CD14-positive monocyte (primary cell): Measurements from ENCODE around the gene SCAPER. TPM values are rescaled to one million over a fixed set of nuclear protein-coding genes. Genes with fewer than 3 reads are reported as not detected.

Source experiments
- DNase-seq, 3 donors: peaks; one replicate each; pipeline ENCODE4 v3.0.0-alpha.2; 2011 to 2022
- H2AFZ ChIP-seq: 2 replicates; pipeline ENCODE4 v1.6.0; 2012; ENCODE audit warnings: mild to moderate bottlenecking, low read depth, low read length, inconsistent platforms; ENCODE audit not compliant: insufficient read depth, poor library complexity, severe bottlenecking
- H3K27ac ChIP-seq, 2 donors: 1 replicate in 1 of 2; 2 replicates in 1 of 2; pipeline ENCODE4 v1.5.1; 2012 to 2013; ENCODE audit warnings: low read length in 2 of 2, control low read depth in 1 of 2, inconsistent platforms in 1 of 2, low read depth in 1 of 2, mild to moderate bottlenecking in 1 of 2
- H3K27me3 ChIP-seq, 2 donors: one replicate each; pipeline versions ENCODE4 v1.6.0 to v1.6.1; 2011 to 2013; ENCODE audit warnings: low read length in 2 of 2; ENCODE audit not compliant: control insufficient read depth in 2 of 2, insufficient read depth in 2 of 2
- H3K36me3 ChIP-seq, 2 donors: replicated peaks in 1 of 2; 1 replicate in 1 of 2; 2 replicates in 1 of 2; pipeline versions ENCODE4 v1.5.1 to v1.6.1; 2012 to 2013; ENCODE audit warnings: low read length in 2 of 2, control low read depth in 1 of 2, inconsistent platforms in 1 of 2, mild to moderate bottlenecking in 1 of 2; ENCODE audit not compliant: insufficient read depth in 2 of 2, control insufficient read depth in 1 of 2
- H3K4me1 ChIP-seq, 2 donors: 1 replicate in 1 of 2; 2 replicates in 1 of 2; pipeline versions ENCODE4 v1.5.1 to v1.6.1; 2012 to 2013; ENCODE audit warnings: low read length in 2 of 2, control low read depth in 1 of 2, inconsistent platforms in 1 of 2, mild to moderate bottlenecking in 1 of 2, moderate library complexity in 1 of 2; ENCODE audit not compliant: insufficient read depth in 2 of 2, control insufficient read depth in 1 of 2
- H3K4me2 ChIP-seq: replicated peaks from 2 replicates; pipeline ENCODE3; 2012; ENCODE audit warnings: low read length, moderate library complexity, mild to moderate bottlenecking; ENCODE audit not compliant: poor library complexity, severe bottlenecking; ENCODE audit errors: extremely low read depth
- H3K4me3 ChIP-seq, 3 experiments: fragments of 200-600 bp in 1 of 3; sonication (generic) in 1 of 3; replicated peaks in 1 of 3; 1 replicate in 2 of 3; 2 replicates in 1 of 3; pipeline ENCODE4 v1.5.1; 2011 to 2013; ENCODE audit warnings: low read length in 3 of 3, mild to moderate bottlenecking in 3 of 3, control low read depth in 2 of 3, low read depth in 2 of 3, inconsistent platforms in 1 of 3, moderate library complexity in 1 of 3
- H3K79me2 ChIP-seq: 2 replicates; pipeline ENCODE4 v1.6.0; 2012; ENCODE audit warnings: mild to moderate bottlenecking, control low read depth, inconsistent platforms, low read length, moderate library complexity; ENCODE audit not compliant: insufficient read depth
- H3K9ac ChIP-seq: 2 replicates; pipeline ENCODE4 v1.6.0; 2017; ENCODE audit warnings: low read length, mild to moderate bottlenecking; ENCODE audit not compliant: insufficient read depth, poor library complexity, severe bottlenecking
- H3K9me3 ChIP-seq, 2 donors: replicated peaks in 1 of 2; 1 replicate in 1 of 2; 2 replicates in 1 of 2; pipeline versions ENCODE4 v1.5.1 to v1.6.1; 2012 to 2013; ENCODE audit warnings: low read length in 2 of 2, control low read depth in 1 of 2; ENCODE audit not compliant: control insufficient read depth in 1 of 2, insufficient read depth in 1 of 2
- H4K20me1 ChIP-seq: 2 replicates; pipeline ENCODE4 v1.6.0; 2012; ENCODE audit warnings: mild to moderate bottlenecking, low read length, control low read depth, moderate library complexity; ENCODE audit not compliant: insufficient read depth
- H3K27ac Mint-ChIP-seq, 7 donors: one replicate each; pipeline ENCODE4 v1.8.0; 2020; ENCODE audit warnings: mild to moderate bottlenecking in 7 of 7, mixed read lengths in 7 of 7, moderate library complexity in 6 of 7, inconsistent platforms in 2 of 7
- H3K27me3 Mint-ChIP-seq, 3 donors: one replicate each; pipeline ENCODE4 v1.8.0; 2021 to 2022; ENCODE audit warnings: low read depth in 3 of 3, mild to moderate bottlenecking in 3 of 3, mixed read lengths in 3 of 3, moderate library complexity in 3 of 3, inconsistent platforms in 1 of 3
- H3K36me3 Mint-ChIP-seq, 2 donors: one replicate each; pipeline ENCODE4 v1.8.0; 2020; ENCODE audit warnings: mixed read lengths in 2 of 2, inconsistent platforms in 1 of 2, mild to moderate bottlenecking in 1 of 2
- H3K4me1 Mint-ChIP-seq: one replicate; pipeline ENCODE4 v1.8.0; 2020; ENCODE audit warnings: mild to moderate bottlenecking, mixed read lengths
- H3K4me3 Mint-ChIP-seq, 2 donors: one replicate each; pipeline ENCODE4 v1.8.0; 2020; ENCODE audit warnings: mild to moderate bottlenecking in 2 of 2, mixed read lengths in 2 of 2, moderate library complexity in 1 of 2
- H3K9me3 Mint-ChIP-seq, 7 donors: one replicate each; pipeline ENCODE4 v1.8.0; 2020 to 2022; ENCODE audit warnings: mixed read lengths in 7 of 7, mild to moderate bottlenecking in 6 of 7, moderate library complexity in 6 of 7, inconsistent platforms in 2 of 7
- CTCF ChIP-seq: fragments of 200-600 bp; IDR thresholded peaks from one replicate; pipeline ENCODE4 v1.8.0; 2022; ENCODE audit warnings: antibody characterized with exemption, mild to moderate bottlenecking
- WGBS: methylation state at CpG from one replicate; pipeline ENCODE4 v1.1.5; 2013; ENCODE audit warnings: missing lambda C conversion rate; ENCODE audit not compliant: insufficient coverage; 5-methylcytosine and 5-hydroxymethylcytosine counted together
- intact Hi-C, 2 donors: fragments of 100-400 bp; cut with micrococcal nuclease; formaldehyde crosslinking; loops; one replicate each; pipeline versions ENCODE4 v1.15.0 to v1.15.1; 2023
- polyA plus RNA-seq, 3 donors: library from polyadenylated mRNA; depleted of rRNA in 1 of 3; unstranded in 2 of 3; stranded (reverse) in 1 of 3; fragments of 300-500 nt in 2 of 3; fragments of >200 nt in 1 of 3; fragmentation: Illumina TruSeq in 2 of 3; gene quantifications; 1 replicate in 2 of 3; 2 replicates in 1 of 3; pipeline ENCODE4 v1.2.3, GENCODE V29; 2012 to 2021

SCAPER gene
- polyA plus RNA-seq, 3 donors = 2.5 to 5.4 (median 4.2) TPM

- no peaks in the 10 kb centered on the region for H3K9me3 ChIP-seq
- H3K36me3 Mint-ChIP-seq = peaks cover 35 to 39% of the 10 kb centered on the region in 2 donors
- H3K27me3 Mint-ChIP-seq = peaks cover 0 to 1% (median 0%) of the 10 kb centered on the region in 3 donors
- H3K27ac ChIP-seq = no peak overlapping the region
- H3K4me3 ChIP-seq = no peak overlapping the region
- WGBS = no CpG with 5 or more reads among the region's 2 CpGs
- H3K36me3 ChIP-seq = peaks cover 15 to 47% of the 10 kb centered on the region in 2 donors
- no peaks in the 10 kb centered on the region for H4K20me1 ChIP-seq
- intact Hi-C loops = no loop called here
- no peak overlapping the region for H3K27ac Mint-ChIP-seq
- H3K4me2 ChIP-seq = no peak overlapping the region
- no peaks in the 10 kb centered on the region for H3K9me3 Mint-ChIP-seq
- H3K9ac ChIP-seq = no peak overlapping the region
- DNase-seq = no peak
- no peak overlapping the region for H2AFZ ChIP-seq
- no peak for TF ChIP-seq CTCF
- no peaks in the 10 kb centered on the region for H3K27me3 ChIP-seq
- H3K79me2 ChIP-seq = no peaks in the 10 kb centered on the region
- H3K4me1 ChIP-seq = no peaks in the 10 kb centered on the region
- H3K4me1 Mint-ChIP-seq = peaks cover 14% of the 10 kb centered on the region
- no peak overlapping the region for H3K4me3 Mint-ChIP-seq
These were observed 37.2 kb upstream of the SCAPER start for GRCh38 chr15:76942331-76942730.

GRCh38 chr15:76941636-76942035 is 36.5 kb upstream of the SCAPER start:
- peaks cover 33 to 38% of the 10 kb centered on the region in 2 donors for H3K36me3 Mint-ChIP-seq
- no peak overlapping the region for H3K9ac ChIP-seq

More at GRCh38 chr15:76941636-76942035, 36.5 kb upstream of the SCAPER start:
- H3K9me3 ChIP-seq = no peaks in the 10 kb centered on the region
- H3K4me3 Mint-ChIP-seq = no peak overlapping the region
- no peak overlapping the region for H3K4me2 ChIP-seq
- no peaks in the 10 kb centered on the region for H3K79me2 ChIP-seq
- no peak overlapping the region for H3K27ac Mint-ChIP-seq
- no peaks in the 10 kb centered on the region for H4K20me1 ChIP-seq
- H3K4me1 ChIP-seq = no peaks in the 10 kb centered on the region
- intact Hi-C loops = no loop called here
- no peak overlapping the region for H3K27ac ChIP-seq
- H3K4me1 Mint-ChIP-seq = peaks cover 13% of the 10 kb centered on the region
- DNase-seq = no peak
- no peaks in the 10 kb centered on the region for H3K9me3 Mint-ChIP-seq
- no peak for TF ChIP-seq CTCF
- no peaks in the 10 kb centered on the region for H3K27me3 ChIP-seq
- H2AFZ ChIP-seq = no peak overlapping the region
- peaks cover 0 to 1% (median 0%) of the 10 kb centered on the region in 3 donors for H3K27me3 Mint-ChIP-seq
- H3K4me3 ChIP-seq = no peak overlapping the region
- peaks cover 13 to 40% of the 10 kb centered on the region in 2 donors for H3K36me3 ChIP-seq
- WGBS = no CpG with 5 or more reads among the region's 2 CpGs
